Brain microvascular endothelial cell (primary cell): ENCODE measurements around the gene WDR17.
A peak's percentile ranks its signal among the peaks of the same experiment; 100 is the strongest.

Experiments used
- DNase-seq: peaks from one replicate; pipeline ENCODE4 v3.0.0-alpha.2; 2020
- H3K27ac ChIP-seq: fragments of 250-450 bp; sonication (Bioruptor Pico); 2 replicates; pipeline ENCODE4 v1.5.1; 2020; ENCODE audit warnings: mild to moderate bottlenecking, moderate library complexity
- H3K27me3 ChIP-seq: fragments of 250-450 bp; sonication (Bioruptor Pico); replicated peaks from 2 replicates; pipeline ENCODE4 v1.5.1; 2020; ENCODE audit warnings: mild to moderate bottlenecking
- H3K36me3 ChIP-seq: fragments of 250-450 bp; sonication (Bioruptor Pico); replicated peaks from 2 replicates; pipeline ENCODE4 v1.5.1; 2020; ENCODE audit warnings: mild to moderate bottlenecking
- H3K4me3 ChIP-seq: 2 replicates; pipeline ENCODE4 v1.5.1; 2011; ENCODE audit warnings: low read depth, mild to moderate bottlenecking, control low read depth, low read length, moderate library complexity
- in situ Hi-C: cut with HindIII; loops from 2 replicates; pipeline ENCODE4 v1.10.0; 2017; ENCODE audit warnings: low sequenced_read_pairs, low pct_ligation_motif_present
- TF ChIP-seq, protein P1 (sequence below): IDR thresholded peaks from 2 replicates; pipeline ENCODE4 v1.5.1; 2011; ENCODE audit warnings: low read depth, mild to moderate bottlenecking, moderate library complexity, low read length, control low read depth, inconsistent platforms; ENCODE audit errors: missing control alignments

WDR17 gene

DNA sequence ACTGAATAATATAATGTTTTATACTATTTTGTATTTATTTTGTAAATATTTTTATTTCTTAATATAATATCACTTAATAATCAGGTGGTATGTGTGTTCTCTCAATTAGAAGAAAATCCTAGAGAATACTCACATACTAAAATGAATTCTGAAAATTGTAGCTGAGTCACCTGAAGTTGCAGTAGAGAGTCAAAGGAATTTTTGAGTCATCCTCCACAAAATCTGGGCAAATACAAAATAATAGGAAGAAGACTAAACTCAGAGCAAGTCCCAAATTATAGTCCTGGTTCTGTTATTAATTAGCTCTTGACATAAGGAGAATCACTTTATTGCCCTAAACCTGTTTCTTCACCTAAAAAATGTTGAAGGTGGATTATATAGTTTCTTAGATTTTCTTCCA lies 72.0 kb downstream of the WDR17 start:
- H3K36me3 ChIP-seq = no peaks in the 10 kb centered on the region
- no peaks in the 10 kb centered on the region for H3K27me3 ChIP-seq
- no peak for DNase-seq
- TF ChIP-seq, protein P1, sequence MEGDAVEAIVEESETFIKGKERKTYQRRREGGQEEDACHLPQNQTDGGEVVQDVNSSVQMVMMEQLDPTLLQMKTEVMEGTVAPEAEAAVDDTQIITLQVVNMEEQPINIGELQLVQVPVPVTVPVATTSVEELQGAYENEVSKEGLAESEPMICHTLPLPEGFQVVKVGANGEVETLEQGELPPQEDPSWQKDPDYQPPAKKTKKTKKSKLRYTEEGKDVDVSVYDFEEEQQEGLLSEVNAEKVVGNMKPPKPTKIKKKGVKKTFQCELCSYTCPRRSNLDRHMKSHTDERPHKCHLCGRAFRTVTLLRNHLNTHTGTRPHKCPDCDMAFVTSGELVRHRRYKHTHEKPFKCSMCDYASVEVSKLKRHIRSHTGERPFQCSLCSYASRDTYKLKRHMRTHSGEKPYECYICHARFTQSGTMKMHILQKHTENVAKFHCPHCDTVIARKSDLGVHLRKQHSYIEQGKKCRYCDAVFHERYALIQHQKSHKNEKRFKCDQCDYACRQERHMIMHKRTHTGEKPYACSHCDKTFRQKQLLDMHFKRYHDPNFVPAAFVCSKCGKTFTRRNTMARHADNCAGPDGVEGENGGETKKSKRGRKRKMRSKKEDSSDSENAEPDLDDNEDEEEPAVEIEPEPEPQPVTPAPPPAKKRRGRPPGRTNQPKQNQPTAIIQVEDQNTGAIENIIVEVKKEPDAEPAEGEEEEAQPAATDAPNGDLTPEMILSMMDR = no peak
- H3K4me3 ChIP-seq = no peak overlapping the region
- no peak overlapping the region for H3K27ac ChIP-seq
- in situ Hi-C loops = no loop called here

DNA sequence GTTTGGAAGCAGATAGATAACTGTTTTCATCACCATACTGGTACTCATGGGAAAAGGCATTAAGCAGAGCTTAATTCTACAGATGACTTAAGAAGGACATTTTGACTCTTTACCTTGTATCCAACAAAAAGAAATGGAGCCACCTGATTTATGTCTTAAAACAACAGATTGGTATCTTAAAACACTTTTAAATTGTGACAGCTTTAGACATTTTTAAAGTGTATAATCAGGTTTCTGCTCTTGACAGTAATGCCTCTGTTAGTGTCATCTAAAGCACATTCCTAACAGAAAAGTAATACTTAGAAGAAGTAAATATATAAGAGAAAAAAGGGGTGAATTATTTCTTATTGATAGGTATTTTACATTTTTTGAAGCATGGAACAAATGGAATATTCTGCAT lies 73.9 kb downstream of the WDR17 start:
- H3K4me3 ChIP-seq = no peak overlapping the region
- H3K27me3 ChIP-seq = no peaks in the 10 kb centered on the region
- DNase-seq = no peak
- no peaks in the 10 kb centered on the region for H3K36me3 ChIP-seq
- no peak overlapping the region for H3K27ac ChIP-seq
- TF ChIP-seq, protein P1 = no peak
- in situ Hi-C loops = no loop called here

DNA sequence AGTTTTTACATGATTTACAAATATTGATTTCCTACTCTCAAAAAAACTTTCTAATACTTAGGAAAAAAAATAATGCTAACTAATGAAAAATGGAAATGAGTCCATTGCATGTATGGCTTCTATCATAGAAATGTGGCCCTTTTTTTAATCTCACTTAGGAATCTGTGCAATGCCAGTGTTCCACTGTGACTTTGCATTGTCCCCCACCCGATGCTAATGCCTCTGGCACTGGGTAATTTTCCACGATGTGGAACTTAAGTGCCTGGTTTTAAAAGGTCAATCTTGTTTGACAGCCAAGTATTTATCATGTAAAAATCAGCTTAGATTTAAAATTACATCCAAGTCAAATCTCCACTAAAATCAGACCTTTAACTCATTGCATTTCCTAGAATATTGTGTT lies 76.6 kb downstream of the WDR17 start:
- no peaks in the 10 kb centered on the region for H3K27me3 ChIP-seq
- TF ChIP-seq, protein P1 = no peak
- no peaks in the 10 kb centered on the region for H3K36me3 ChIP-seq
- no peak overlapping the region for H3K4me3 ChIP-seq
- no peak for DNase-seq
- in situ Hi-C loops = no loop called here
- H3K27ac ChIP-seq = no peak overlapping the region

DNA sequence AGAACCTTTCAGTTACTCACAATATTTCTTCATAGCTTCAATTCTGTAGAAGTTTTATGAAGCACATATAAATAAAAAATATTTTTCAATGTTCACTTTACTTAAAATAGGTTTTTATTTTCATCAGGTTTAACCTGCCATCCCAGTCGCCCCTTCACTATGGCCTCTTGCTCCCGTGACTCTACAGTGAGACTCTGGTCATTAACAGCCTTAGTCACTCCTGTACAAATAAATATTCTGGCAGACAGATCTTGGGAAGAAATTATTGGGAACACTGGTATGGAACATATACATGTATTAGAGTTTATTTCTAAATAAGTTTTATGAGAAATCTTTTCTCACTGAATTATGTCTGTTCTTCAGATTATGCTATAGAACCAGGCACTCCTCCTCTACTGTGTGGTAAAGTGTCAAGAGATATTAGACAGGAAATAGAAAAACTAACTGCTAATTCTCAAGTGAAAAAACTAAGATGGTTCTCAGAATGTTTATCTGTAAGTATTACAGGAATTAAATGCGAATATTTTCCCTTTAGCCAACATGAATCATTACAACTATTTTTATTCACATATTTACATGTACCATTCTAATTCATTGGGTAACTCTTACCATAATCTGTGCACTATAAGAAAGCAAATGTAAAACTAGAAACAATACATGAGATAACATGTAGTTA lies 84.2 kb downstream of the WDR17 start:
- H3K27me3 ChIP-seq = no peaks in the 10 kb centered on the region
- in situ Hi-C loops = no loop called here
- TF ChIP-seq, protein P1 = no peak
- no peak overlapping the region for H3K27ac ChIP-seq
- DNase-seq = no peak
- no peaks in the 10 kb centered on the region for H3K36me3 ChIP-seq
- H3K4me3 ChIP-seq = no peak overlapping the region

DNA sequence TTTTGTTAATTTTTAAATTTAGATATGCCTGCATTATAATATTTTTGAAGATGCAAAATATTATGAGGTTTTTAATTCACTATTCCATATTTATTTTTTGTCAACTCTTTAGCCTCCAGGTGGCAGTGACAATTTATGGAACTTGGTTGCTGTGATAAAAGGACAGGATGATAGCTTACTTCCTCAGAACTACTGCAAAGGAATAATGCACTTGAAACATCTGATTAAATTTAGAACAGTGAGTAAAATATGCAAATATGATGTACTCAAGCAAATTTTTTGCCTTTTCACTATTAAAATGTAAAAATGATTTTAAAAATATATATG lies 84.7 kb downstream of the WDR17 start:
- no peak overlapping the region for H3K27ac ChIP-seq
- no peaks in the 10 kb centered on the region for H3K27me3 ChIP-seq
- peak; percentile 7 for DNase-seq
- TF ChIP-seq, protein P1 = peak; percentile 23
- in situ Hi-C loops = no loop called here
- no peaks in the 10 kb centered on the region for H3K36me3 ChIP-seq
- no peak overlapping the region for H3K4me3 ChIP-seq

DNA sequence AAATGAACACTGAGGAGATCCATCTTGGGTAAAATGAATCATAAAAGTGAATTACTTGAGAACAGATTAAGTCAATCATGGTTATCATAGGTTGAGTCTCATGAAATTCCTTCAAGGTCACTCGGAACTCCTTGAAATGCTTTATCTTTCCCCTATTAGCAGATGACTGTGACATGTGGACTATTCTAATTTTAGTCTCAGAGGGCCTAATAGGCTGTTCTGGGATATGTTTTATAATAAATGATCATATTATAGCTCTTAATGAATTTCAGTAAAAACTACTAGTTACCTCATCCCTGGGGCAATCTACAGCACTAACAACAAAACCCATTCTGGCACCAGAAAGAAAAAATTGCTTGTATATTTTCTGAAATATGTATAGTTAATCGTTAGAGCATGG lies 85.1 kb downstream of the WDR17 start:
- in situ Hi-C loops = no loop called here
- no peaks in the 10 kb centered on the region for H3K36me3 ChIP-seq
- no peak overlapping the region for H3K27ac ChIP-seq
- no peak for DNase-seq
- TF ChIP-seq, protein P1 = no peak
- H3K4me3 ChIP-seq = no peak overlapping the region
- H3K27me3 ChIP-seq = no peaks in the 10 kb centered on the region
